Measurements from ENCODE around the gene SCYL1. TPM values are rescaled to one million over a fixed set of nuclear protein-coding genes. Genes with fewer than 3 reads are reported as not detected.

The SCYL1 gene
- total and polyA plus RNA-seq, 2 of the 4 experiments (the other 2 are of a cell fraction) = 96.4 to 150 TPM

DNA sequence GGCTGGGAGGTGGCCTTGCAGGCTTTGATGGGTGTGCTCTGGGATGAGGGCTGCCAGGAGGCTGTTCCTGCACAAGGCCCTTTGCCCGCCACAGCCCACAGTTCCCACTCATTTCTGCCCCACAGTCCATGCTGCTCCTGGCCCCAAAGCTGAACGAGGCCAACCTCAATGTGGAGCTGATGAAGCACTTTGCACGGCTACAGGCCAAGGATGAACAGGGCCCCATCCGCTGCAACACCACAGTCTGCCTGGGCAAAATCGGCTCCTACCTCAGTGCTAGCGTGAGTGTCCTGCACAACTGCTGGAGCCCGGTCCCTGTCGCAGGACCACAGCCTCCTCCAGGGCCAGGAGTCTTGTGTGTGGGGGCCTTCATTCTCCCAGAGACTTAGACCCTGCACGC lies 10.2 kb downstream of the SCYL1 start:
- in situ Hi-C loops (cut with MboI; ENCODE audit: low sequenced_read_pairs) (no loop called here), dilution Hi-C loops (cut with HindIII; ENCODE audit: low sequenced_read_pairs, unreplicated experiment) (no loop called here), intact Hi-C loops (cut with micrococcal nuclease) (no loop called here)
- 89% methylated on average over 3 of the region's 9 CpGs; no CpG with 5 or more reads in 1 of the 2 experiments for WGBS, 2 experiments (ENCODE audit: extremely low coverage in 2 of 2, insufficient read length in 1 of 2)
- no peak overlapping the region for H2BK5ac ChIP-seq (ENCODE audit: low read depth, low read length, poor library complexity, severe bottlenecking)
- no peaks in the 10 kb centered on the region for H3K4me1 ChIP-seq (ENCODE audit: control insufficient read depth, insufficient read depth, low read length)
- ChIA-PET POLR2A (ENCODE audit: unreplicated experiment) (no interaction called here), CTCF (no interaction called here)
- H4K5ac ChIP-seq (ENCODE audit: low read depth, low read length) = no peak overlapping the region
- H3K56ac ChIP-seq (ENCODE audit: extremely low read depth, insufficient read depth, low read length) = no peak overlapping the region
- no peak overlapping the region for H4K91ac ChIP-seq (ENCODE audit: insufficient read depth, low read depth, low read length)
- no peaks in the 10 kb centered on the region for H3K9me3 ChIP-seq (ENCODE audit: control insufficient read depth, insufficient read depth, low read length)
- no peak overlapping the region for H2AK5ac ChIP-seq (ENCODE audit: low read depth, low read length)
- 0 out of 2 replicates have a peak, but pooled peaks cover 8% of the 10 kb centered on the region for H3K9me1 ChIP-seq (ENCODE audit: insufficient read depth, low read length)
- H2BK20ac ChIP-seq (ENCODE audit: low read depth, low read length) = no peak overlapping the region
- H4K8ac ChIP-seq (ENCODE audit: low read depth in 2 of 2, low read length in 2 of 2) = no peak overlapping the region
- H3K4ac ChIP-seq (ENCODE audit: low read depth, low read length) = no peak overlapping the region
- no peak overlapping the region for H3K23ac ChIP-seq (ENCODE audit: low read depth, low read length)
- ATAC-seq (ENCODE audit: low read depth) (no peak), DNase-seq (no peak)
- H2AK9ac ChIP-seq (replicated peaks; ENCODE audit: low read depth, low read length, poor library complexity) = no peak overlapping the region
- peaks cover 11 to 44% of the 10 kb centered on the region in 2 experiments for H3K79me1 ChIP-seq (ENCODE audit: low read depth in 1 of 2, low read length in 2 of 2)
- H3K4me2 ChIP-seq (ENCODE audit: low read depth, low read length) = no peak overlapping the region
- no peak overlapping the region for H2BK15ac ChIP-seq (ENCODE audit: low read depth, low read length)
- H2AFZ ChIP-seq (replicated peaks; ENCODE audit: low read length, poor library complexity) = no peak overlapping the region
- H2BK120ac ChIP-seq (ENCODE audit: low read depth, low read length) = no peak overlapping the region
- H3K36me3 ChIP-seq (ENCODE audit: control insufficient read depth, insufficient read depth, low read length) = peaks cover 77% of the 10 kb centered on the region
- H4K20me1 ChIP-seq (ENCODE audit: insufficient read depth, low read length) = peaks cover 33% of the 10 kb centered on the region
- no peaks in the 10 kb centered on the region for H3K27me3 ChIP-seq (ENCODE audit: control insufficient read depth, insufficient read depth, low read length)
- H3K27ac ChIP-seq (ENCODE audit: insufficient read depth, low read length) = no peak overlapping the region
- H3K14ac ChIP-seq (replicated peaks; ENCODE audit: low read depth, low read length) = no peak overlapping the region
- no peak overlapping the region for H3K4me3 ChIP-seq (ENCODE audit: insufficient read depth, low read depth, low read length)
- no peak overlapping the region for H3K18ac ChIP-seq (ENCODE audit: low read depth, low read length)
- no TSS peak for BruUV-seq (replicated peaks)
- H3K9ac ChIP-seq (ENCODE audit: low read depth, low read length) = no peak overlapping the region
- TF ChIP-seq NFE2L2 (IDR thresholded peaks at IDR 0.05; ENCODE audit: low read depth, low read length) = no peak
- no peak for TF ChIP-seq SMC3 (IDR thresholded peaks at IDR 0.05; ENCODE audit: low read depth, low read length)
- no peak for TF ChIP-seq MAFK (IDR thresholded peaks at IDR 0.05; ENCODE audit: low read depth, low read length)
- TF ChIP-seq, protein P1, sequence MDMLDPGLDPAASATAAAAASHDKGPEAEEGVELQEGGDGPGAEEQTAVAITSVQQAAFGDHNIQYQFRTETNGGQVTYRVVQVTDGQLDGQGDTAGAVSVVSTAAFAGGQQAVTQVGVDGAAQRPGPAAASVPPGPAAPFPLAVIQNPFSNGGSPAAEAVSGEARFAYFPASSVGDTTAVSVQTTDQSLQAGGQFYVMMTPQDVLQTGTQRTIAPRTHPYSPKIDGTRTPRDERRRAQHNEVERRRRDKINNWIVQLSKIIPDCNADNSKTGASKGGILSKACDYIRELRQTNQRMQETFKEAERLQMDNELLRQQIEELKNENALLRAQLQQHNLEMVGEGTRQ (IDR thresholded peaks at IDR 0.05; ENCODE audit: low read depth, low read length) = no peak
- no peak for TF ChIP-seq CEBPB (IDR thresholded peaks at IDR 0.05; ENCODE audit: low read depth, low read length)
- TF ChIP-seq, protein P2, sequence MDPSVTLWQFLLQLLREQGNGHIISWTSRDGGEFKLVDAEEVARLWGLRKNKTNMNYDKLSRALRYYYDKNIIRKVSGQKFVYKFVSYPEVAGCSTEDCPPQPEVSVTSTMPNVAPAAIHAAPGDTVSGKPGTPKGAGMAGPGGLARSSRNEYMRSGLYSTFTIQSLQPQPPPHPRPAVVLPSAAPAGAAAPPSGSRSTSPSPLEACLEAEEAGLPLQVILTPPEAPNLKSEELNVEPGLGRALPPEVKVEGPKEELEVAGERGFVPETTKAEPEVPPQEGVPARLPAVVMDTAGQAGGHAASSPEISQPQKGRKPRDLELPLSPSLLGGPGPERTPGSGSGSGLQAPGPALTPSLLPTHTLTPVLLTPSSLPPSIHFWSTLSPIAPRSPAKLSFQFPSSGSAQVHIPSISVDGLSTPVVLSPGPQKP (IDR thresholded peaks at IDR 0.05; ENCODE audit: borderline replicate concordance, low read depth, low read length) = no peak
- TF ChIP-seq POLR2A (IDR thresholded peaks at IDR 0.05; ENCODE audit: low read depth, low read length) = no peak
- no peak for TF ChIP-seq RAD21 (IDR thresholded peaks at IDR 0.05; ENCODE audit: low read length)
- TF ChIP-seq FOS (IDR thresholded peaks at IDR 0.05; ENCODE audit: low read depth, low read length) = no peak
- no peak for TF ChIP-seq BHLHE40 (IDR thresholded peaks at IDR 0.05; ENCODE audit: low read depth, low read length)
- TF ChIP-seq CHD1 (IDR thresholded peaks at IDR 0.05; ENCODE audit: low read depth, low read length) = no peak
- TF ChIP-seq, protein P3, sequence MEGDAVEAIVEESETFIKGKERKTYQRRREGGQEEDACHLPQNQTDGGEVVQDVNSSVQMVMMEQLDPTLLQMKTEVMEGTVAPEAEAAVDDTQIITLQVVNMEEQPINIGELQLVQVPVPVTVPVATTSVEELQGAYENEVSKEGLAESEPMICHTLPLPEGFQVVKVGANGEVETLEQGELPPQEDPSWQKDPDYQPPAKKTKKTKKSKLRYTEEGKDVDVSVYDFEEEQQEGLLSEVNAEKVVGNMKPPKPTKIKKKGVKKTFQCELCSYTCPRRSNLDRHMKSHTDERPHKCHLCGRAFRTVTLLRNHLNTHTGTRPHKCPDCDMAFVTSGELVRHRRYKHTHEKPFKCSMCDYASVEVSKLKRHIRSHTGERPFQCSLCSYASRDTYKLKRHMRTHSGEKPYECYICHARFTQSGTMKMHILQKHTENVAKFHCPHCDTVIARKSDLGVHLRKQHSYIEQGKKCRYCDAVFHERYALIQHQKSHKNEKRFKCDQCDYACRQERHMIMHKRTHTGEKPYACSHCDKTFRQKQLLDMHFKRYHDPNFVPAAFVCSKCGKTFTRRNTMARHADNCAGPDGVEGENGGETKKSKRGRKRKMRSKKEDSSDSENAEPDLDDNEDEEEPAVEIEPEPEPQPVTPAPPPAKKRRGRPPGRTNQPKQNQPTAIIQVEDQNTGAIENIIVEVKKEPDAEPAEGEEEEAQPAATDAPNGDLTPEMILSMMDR (conservative IDR thresholded peaks at IDR 0.05; ENCODE audit: low read depth, low read length) = no peak
- no peak for TF ChIP-seq MXI1 (IDR thresholded peaks at IDR 0.05; ENCODE audit: borderline replicate concordance, low read depth, low read length)
- TF ChIP-seq RFX5 (IDR thresholded peaks at IDR 0.05; ENCODE audit: low read depth, low read length) = no peak
- TF ChIP-seq MAZ (IDR thresholded peaks at IDR 0.05; ENCODE audit: borderline replicate concordance, low read depth, low read length) = no peak
- no peak for TF ChIP-seq RCOR1 (IDR thresholded peaks at IDR 0.05; ENCODE audit: insufficient replicate concordance, low read length)

Measured in IMR-90 (cell line).